K562 (cell line): ENCODE data around the gene TVP23A.

Experiments used
- CTCF ChIP-seq, 3 experiments: IDR thresholded peaks in 2 of 3; conservative IDR thresholded peaks in 1 of 3; 2 replicates each; pipeline ENCODE4 v1.5.1; 2011 to 2012; ENCODE audit warnings: low read length in 3 of 3, mild to moderate bottlenecking in 3 of 3, control low read depth in 2 of 3, improper control_type of control experiment in 1 of 3, inconsistent platforms in 1 of 3, low read depth in 1 of 3, mixed read lengths in 1 of 3, moderate library complexity in 1 of 3; ENCODE audit not compliant: insufficient read depth in 2 of 3
- EP300 ChIP-seq: IDR thresholded peaks from 2 replicates; pipeline ENCODE4 v1.6.1; 2012; ENCODE audit warnings: low read length, improper control_type of control experiment
- MXI1 ChIP-seq: IDR thresholded peaks from 2 replicates; pipeline ENCODE4 v1.6.1; 2011; ENCODE audit warnings: low read depth, mild to moderate bottlenecking, improper control_type of control experiment, low read length
- PHF8 ChIP-seq: fragments of 200-600 bp; sonication (generic); IDR thresholded peaks from 2 replicates; pipeline ENCODE4 v1.6.1; 2012; ENCODE audit warnings: mixed run types, mild to moderate bottlenecking, inconsistent platforms, low read length, moderate library complexity, borderline replicate concordance
- ZBTB7A ChIP-seq: IDR thresholded peaks from 2 replicates; pipeline ENCODE4 v1.6.1; 2011; ENCODE audit warnings: low read depth, mild to moderate bottlenecking, low read length, moderate library complexity, borderline replicate concordance; ENCODE audit not compliant: control insufficient read depth

DNA sequence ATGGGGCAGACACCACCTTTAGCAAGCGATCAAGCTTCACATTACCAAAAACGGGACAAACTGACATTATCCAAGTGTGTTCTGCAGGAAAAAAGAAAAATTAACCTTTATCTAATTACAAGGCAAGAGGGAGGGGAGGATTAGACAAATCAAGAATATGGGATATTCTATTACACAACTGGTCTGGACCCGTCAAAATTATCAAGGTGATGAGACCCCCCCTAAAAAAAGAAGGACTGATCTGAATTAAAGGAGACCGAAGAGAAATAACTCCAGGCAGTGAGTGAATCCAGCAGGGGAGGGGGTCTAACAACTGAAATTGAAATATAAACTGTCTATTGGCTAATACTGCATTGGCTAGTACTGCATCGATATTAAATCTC is 75.4 kb downstream of the TVP23A start:
- no peak for TF ChIP-seq EP300
- no peak for TF ChIP-seq PHF8
- no peak for TF ChIP-seq ZBTB7A
- no peak for TF ChIP-seq CTCF (IDR thresholded peaks at IDR 0.05 in 2 of 3, conservative IDR thresholded peaks at IDR 0.05 in 1 of 3; ENCODE audit: insufficient read depth in 2 of 3, low read depth in 1 of 3, low read length in 3 of 3)
- TF ChIP-seq MXI1: no peak
